WTC11 (cell line): ENCODE measurements around the gene FOXO3. TPM values are rescaled to one million over a fixed set of nuclear protein-coding genes. Genes with fewer than 3 reads are reported as not detected.

Experiments used
- ATAC-seq: fragments of 200-7000 bp; cut with Tn5 transposase; 2 replicates; pipeline ENCODE4 v1.10.0; 2021; ENCODE audit warnings: mild to moderate bottlenecking, moderate library complexity
- CTCF ChIA-PET: fragments of 300-600 bp; sonication (Branson Sonifier 250); formaldehyde crosslinking; loops from one replicate; lab custom pipeline; 2021; ENCODE audit warnings: antibody characterized with exemption; lab: Charles Lee
- POLR2A ChIA-PET: fragments of 350-600 bp; sonication (Branson Sonifier 250); formaldehyde crosslinking; loops from one replicate; lab custom pipeline; 2021; ENCODE audit warnings: antibody characterized with exemption; lab: Charles Lee
- DNase-seq: peaks from one replicate; pipeline ENCODE4 v3.0.0; 2021; ENCODE audit warnings: low spot score
- H3K27ac Mint-ChIP-seq: 2 replicates; pipeline ENCODE4 v1.8.0; 2021; ENCODE audit warnings: mixed read lengths
- H3K27me3 Mint-ChIP-seq: 2 replicates; pipeline ENCODE4 v1.8.0; 2021; ENCODE audit warnings: low read depth, mild to moderate bottlenecking, moderate library complexity, mixed read lengths
- H3K36me3 Mint-ChIP-seq: 2 replicates; pipeline ENCODE4 v1.8.0; 2021; ENCODE audit warnings: mixed read lengths
- H3K4me1 Mint-ChIP-seq: 2 replicates; pipeline ENCODE4 v1.8.0; 2022; ENCODE audit warnings: mixed read lengths
- H3K4me3 Mint-ChIP-seq: 2 replicates; pipeline ENCODE4 v1.8.0; 2021; ENCODE audit warnings: mild to moderate bottlenecking, moderate library complexity, mixed read lengths
- H3K9me3 Mint-ChIP-seq: 2 replicates; pipeline ENCODE4 v1.8.0; 2021; ENCODE audit warnings: mixed read lengths
- AFF4 ChIP-seq: sonication (generic); formaldehyde crosslinking; IDR thresholded peaks from 2 replicates; pipeline ENCODE4 v1.8.1; 2023; ENCODE audit warnings: mild to moderate bottlenecking, missing genetic modification reagents, borderline replicate concordance
- ATF3 ChIP-seq: sonication (generic); formaldehyde crosslinking; conservative IDR thresholded peaks from 2 replicates; pipeline ENCODE4 v1.8.1; 2022; ENCODE audit warnings: mild to moderate bottlenecking, missing genetic modification reagents
- CREM ChIP-seq: sonication (generic); formaldehyde crosslinking; IDR thresholded peaks from 2 replicates; pipeline ENCODE4 v1.8.1; 2022; ENCODE audit warnings: mild to moderate bottlenecking, missing genetic modification reagents, moderate library complexity
- E2F1 ChIP-seq: sonication (generic); formaldehyde crosslinking; IDR thresholded peaks from 2 replicates; pipeline ENCODE4 v1.8.0; 2022; ENCODE audit warnings: mild to moderate bottlenecking, missing genetic modification reagents
- E2F4 ChIP-seq: sonication (generic); formaldehyde crosslinking; IDR thresholded peaks from 2 replicates; pipeline ENCODE4 v1.8.1; 2022; ENCODE audit warnings: low read depth, mild to moderate bottlenecking, moderate library complexity, missing genetic modification reagents, borderline replicate concordance
- ESRRA ChIP-seq: sonication (generic); formaldehyde crosslinking; IDR thresholded peaks from 2 replicates; pipeline ENCODE4 v1.8.1; 2022; ENCODE audit warnings: mild to moderate bottlenecking, missing genetic modification reagents, borderline replicate concordance
- ETV6 ChIP-seq: sonication (generic); formaldehyde crosslinking; IDR thresholded peaks from 2 replicates; pipeline ENCODE4 v1.8.1; 2022; ENCODE audit warnings: mild to moderate bottlenecking, missing genetic modification reagents
- FOXK1 ChIP-seq: sonication (generic); formaldehyde crosslinking; IDR thresholded peaks from 2 replicates; pipeline ENCODE4 v1.8.0; 2022; ENCODE audit warnings: mild to moderate bottlenecking, moderate library complexity, missing genetic modification reagents
- GTF2I ChIP-seq: fragments of 250-450 bp; sonication (Bioruptor Pico); conservative IDR thresholded peaks from 2 replicates; pipeline ENCODE4 v1.4.0; 2021; ENCODE audit warnings: mild to moderate bottlenecking
- HMGXB4 ChIP-seq: sonication (generic); formaldehyde crosslinking; IDR thresholded peaks from 2 replicates; pipeline ENCODE4 v1.8.1; 2023; ENCODE audit warnings: mild to moderate bottlenecking, moderate library complexity, missing genetic modification reagents
- MAX ChIP-seq: sonication (generic); formaldehyde crosslinking; IDR thresholded peaks from 2 replicates; pipeline ENCODE4 v1.8.0; 2022; ENCODE audit warnings: mild to moderate bottlenecking, missing genetic modification reagents
- NFE2L1 ChIP-seq: sonication (generic); formaldehyde crosslinking; IDR thresholded peaks from 2 replicates; pipeline ENCODE4 v1.8.1; 2023; ENCODE audit warnings: missing genetic modification reagents
- NR2C2 ChIP-seq: sonication (generic); formaldehyde crosslinking; IDR thresholded peaks from 2 replicates; pipeline ENCODE4 v1.8.0; 2022; ENCODE audit warnings: mild to moderate bottlenecking, missing genetic modification reagents
- RELA ChIP-seq: sonication (generic); formaldehyde crosslinking; IDR thresholded peaks from 2 replicates; pipeline ENCODE4 v1.8.1; 2022; ENCODE audit warnings: missing genetic modification reagents, mild to moderate bottlenecking, borderline replicate concordance
- STAT6 ChIP-seq: sonication (generic); formaldehyde crosslinking; conservative IDR thresholded peaks from 2 replicates; pipeline ENCODE4 v1.8.1; 2023; ENCODE audit warnings: mild to moderate bottlenecking, low read depth, missing genetic modification reagents, moderate library complexity
- ZMAT4 ChIP-seq: fragments of 250-450 bp; sonication (Bioruptor Pico); IDR thresholded peaks from 2 replicates; pipeline ENCODE4 v1.9.0; 2021; ENCODE audit warnings: mild to moderate bottlenecking
- ZNF232 ChIP-seq: sonication (generic); formaldehyde crosslinking; IDR thresholded peaks from 2 replicates; pipeline ENCODE4 v1.8.0; 2022; ENCODE audit warnings: mild to moderate bottlenecking, missing genetic modification reagents
- ZNF423 ChIP-seq: fragments of 250-450 bp; sonication (Bioruptor Pico); IDR thresholded peaks from 2 replicates; pipeline ENCODE4 v2.1.2; 2022; ENCODE audit warnings: mild to moderate bottlenecking, moderate library complexity
- ZNF532 ChIP-seq: fragments of 250-450 bp; sonication (Bioruptor Pico); IDR thresholded peaks from 2 replicates; pipeline ENCODE4 v1.9.0; 2021; ENCODE audit warnings: mild to moderate bottlenecking, borderline replicate concordance
- total RNA-seq: library from RNA; stranded (reverse); gene quantifications from 3 replicates; pipeline ENCODE4 v1.2.3, GENCODE V29; 2021

Gene FOXO3
- total RNA-seq, 1 experiment from 2014 or later = 15.6 TPM

- TF ChIP-seq AFF4 = no peak
- TF ChIP-seq GTF2I (CRISPR knock-in tag) = no peak
Measured at GRCh38 chr6:108563292-108563691, 2.6 kb downstream of the FOXO3 start (continued).

GRCh38 chr6:108564178-108564577 lies 3.5 kb downstream of the FOXO3 start:
- Mint-ChIP-seq H3K4me1 (peaks cover 39% of the 10 kb centered on the region), H3K27me3 (peaks cover 25% of the 10 kb centered on the region), H3K27ac (no peak overlapping the region), H3K4me3 (peak overlapping the region; percentile 45), H3K36me3 (peaks cover 17% of the 10 kb centered on the region), H3K9me3 (no peaks in the 10 kb centered on the region)
- ATAC-seq (no peak), DNase-seq (no peak)
- POLR2A ChIA-PET = no interaction called here
- no peak for TF ChIP-seq CREM
- no peak for TF ChIP-seq STAT6 (CRISPR knock-in tag)
- TF ChIP-seq ESRRA (CRISPR knock-in tag) = no peak
- no peak for TF ChIP-seq ZNF423 (CRISPR knock-in tag)
- no peak for TF ChIP-seq NR2C2
- TF ChIP-seq FOXK1 (CRISPR knock-in tag) = no peak
- no peak for TF ChIP-seq HMGXB4 (CRISPR knock-in tag)
- TF ChIP-seq MAX (CRISPR knock-in tag) = no peak
- TF ChIP-seq ETV6 = no peak
- TF ChIP-seq ZNF532 = no peak
- no peak for TF ChIP-seq ATF3 (CRISPR knock-in tag)
- no peak for TF ChIP-seq RELA (CRISPR knock-in tag)
- no peak for TF ChIP-seq ZMAT4 (CRISPR knock-in tag)
- no peak for TF ChIP-seq ZNF232
- TF ChIP-seq E2F4 (CRISPR knock-in tag) = no peak
- TF ChIP-seq E2F1 = no peak
- TF ChIP-seq NFE2L1 (CRISPR knock-in tag) = no peak
- CTCF ChIA-PET = no interaction called here
